DND-41 (cell line): ENCODE data around the gene CD2AP.

Experiments
- CTCF ChIP-seq: IDR thresholded peaks from 2 replicates; pipeline ENCODE4 v1.5.1; 2012; ENCODE audit warnings: borderline replicate concordance, low read length, moderate library complexity, mild to moderate bottlenecking; ENCODE audit not compliant: poor library complexity, severe bottlenecking; ENCODE audit errors: extremely low read depth
- EZH2 ChIP-seq: IDR thresholded peaks from 3 replicates; pipeline ENCODE4 v1.6.1; 2012; ENCODE audit warnings: borderline replicate concordance, low read depth, mild to moderate bottlenecking, moderate library complexity, low read length, inconsistent platforms; ENCODE audit not compliant: severe bottlenecking

DNA sequence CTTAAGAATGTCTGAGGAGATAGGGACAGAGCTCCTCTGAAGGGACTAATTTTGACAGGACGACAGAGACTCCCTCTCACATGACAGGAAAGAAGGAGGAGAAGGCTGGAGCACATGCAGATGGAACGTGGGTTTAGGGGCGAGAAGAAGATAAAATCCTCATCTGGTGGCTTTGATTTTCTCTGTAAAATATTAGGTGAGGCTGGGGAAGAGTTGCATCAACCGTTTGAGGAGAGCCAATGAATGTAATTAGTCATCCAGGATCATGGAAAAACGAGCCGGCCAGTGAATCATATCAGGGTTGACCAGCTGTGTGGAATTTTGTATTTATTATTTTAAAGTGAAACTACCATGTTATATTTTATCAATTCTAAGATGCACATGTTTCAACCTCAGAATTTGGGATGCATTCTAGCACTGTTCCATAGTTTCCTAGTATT is 173.9 kb downstream of the CD2AP start:
- no peak for TF ChIP-seq CTCF
- no peak for TF ChIP-seq EZH2
